ENCODE data around the gene PRDM11.
"Not testable (repeated sequence)": the region's sequence is repeated elsewhere in the genome, so short reads cannot be mapped to it uniquely, and the experiment has no call there.

GRCh38 chr11:45127836-45128235, 18.6 kb upstream of the PRDM11 start:
- TF ChIP-seq CTCF (conservative IDR thresholded peaks at IDR 0.05); ZFX (IDR thresholded peaks at IDR 0.05): not testable (repeated sequence)

All from C4-2B (cell line).